ENCODE data around the gene MEIOB.

MEIOB gene

GRCh38 chr16:1789643-1790045 is 82.3 kb downstream of the MEIOB start:
- DNase-seq (ENCODE audit: insufficient read length, low spot score) = no peak
- FAIRE-seq = no peak

DNA sequence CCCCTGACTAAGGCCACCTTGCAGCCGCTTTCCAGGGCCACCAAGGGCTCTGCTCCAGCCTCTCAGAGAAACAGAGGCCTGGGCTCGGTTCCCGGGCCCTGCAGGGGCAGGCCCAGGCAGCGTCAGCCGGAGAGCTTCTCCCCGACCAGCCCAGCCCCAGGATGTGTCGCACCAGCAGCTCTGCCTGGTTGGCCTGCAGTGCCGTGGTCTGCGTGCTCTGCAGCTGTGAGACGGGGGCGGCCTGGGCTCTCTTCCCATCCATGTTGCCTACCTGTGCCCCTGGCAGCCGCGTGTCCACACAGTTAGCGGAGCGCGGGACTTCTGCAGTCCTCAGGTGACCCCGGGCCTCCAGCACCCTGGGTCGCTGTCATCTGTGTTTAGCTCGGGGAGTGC is 83.3 kb downstream of the MEIOB start:
- DNase-seq (ENCODE audit: insufficient read length, low spot score) = no peak
- FAIRE-seq = no peak

GRCh38 chr16:1788095-1788707 is 83.8 kb downstream of the MEIOB start:
- no peak for DNase-seq (ENCODE audit: insufficient read length, low spot score)
- no peak for FAIRE-seq

DNA sequence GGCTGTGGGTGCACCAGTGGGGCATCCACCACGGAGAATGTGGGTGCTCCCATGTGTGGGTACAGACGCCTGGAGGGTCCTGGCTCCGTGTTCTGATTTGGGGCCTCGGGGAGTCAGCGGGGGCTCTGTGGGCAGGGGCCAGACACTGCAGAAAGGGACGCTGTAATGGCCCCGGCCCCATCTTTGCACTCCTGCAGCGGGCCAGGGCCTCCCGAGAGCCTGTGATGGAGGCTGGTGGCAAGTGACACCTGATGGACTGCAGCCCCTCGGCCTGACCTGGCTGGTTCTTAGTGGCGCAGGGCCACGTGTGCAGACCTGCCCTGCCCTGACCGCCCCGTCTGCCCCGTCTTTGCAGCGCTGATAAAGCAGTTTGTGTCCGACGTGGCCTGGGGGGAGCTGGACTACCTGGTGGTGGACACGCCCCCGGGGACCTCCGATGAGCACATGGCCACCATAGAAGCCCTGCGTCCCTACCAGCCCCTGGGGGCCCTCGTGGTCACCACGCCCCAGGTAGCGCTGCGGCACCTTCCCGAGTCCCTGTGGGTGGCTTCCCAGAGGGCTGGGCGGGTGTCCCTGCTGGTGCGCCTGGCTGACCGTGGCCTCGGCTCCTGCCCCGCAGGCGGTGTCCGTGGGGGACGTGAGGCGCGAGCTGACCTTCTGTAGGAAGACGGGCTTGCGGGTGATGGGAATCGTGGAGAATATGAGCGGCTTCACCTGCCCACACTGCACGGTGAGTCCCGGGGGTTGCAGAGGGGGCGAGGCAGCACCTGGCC is 84.5 kb downstream of the MEIOB start:
- FAIRE-seq (no peak), DNase-seq (ENCODE audit: insufficient read length, low spot score) (no peak)

DNA sequence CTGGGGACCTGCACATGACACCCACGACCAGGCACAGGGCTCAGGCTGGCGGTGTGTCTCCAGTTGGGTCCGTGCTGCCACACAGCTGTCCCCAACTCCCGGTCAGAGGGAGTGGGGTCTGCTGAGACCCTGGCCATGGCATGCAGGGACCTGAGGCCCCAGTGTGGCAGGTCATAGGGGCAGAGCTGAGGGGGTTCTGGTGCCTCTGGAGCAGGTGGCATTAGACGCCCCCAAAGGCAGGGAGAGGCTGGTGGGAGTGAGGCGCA is 85.0 kb downstream of the MEIOB start:
- FAIRE-seq (no peak), DNase-seq (ENCODE audit: insufficient read length, low spot score) (no peak)

DNA sequence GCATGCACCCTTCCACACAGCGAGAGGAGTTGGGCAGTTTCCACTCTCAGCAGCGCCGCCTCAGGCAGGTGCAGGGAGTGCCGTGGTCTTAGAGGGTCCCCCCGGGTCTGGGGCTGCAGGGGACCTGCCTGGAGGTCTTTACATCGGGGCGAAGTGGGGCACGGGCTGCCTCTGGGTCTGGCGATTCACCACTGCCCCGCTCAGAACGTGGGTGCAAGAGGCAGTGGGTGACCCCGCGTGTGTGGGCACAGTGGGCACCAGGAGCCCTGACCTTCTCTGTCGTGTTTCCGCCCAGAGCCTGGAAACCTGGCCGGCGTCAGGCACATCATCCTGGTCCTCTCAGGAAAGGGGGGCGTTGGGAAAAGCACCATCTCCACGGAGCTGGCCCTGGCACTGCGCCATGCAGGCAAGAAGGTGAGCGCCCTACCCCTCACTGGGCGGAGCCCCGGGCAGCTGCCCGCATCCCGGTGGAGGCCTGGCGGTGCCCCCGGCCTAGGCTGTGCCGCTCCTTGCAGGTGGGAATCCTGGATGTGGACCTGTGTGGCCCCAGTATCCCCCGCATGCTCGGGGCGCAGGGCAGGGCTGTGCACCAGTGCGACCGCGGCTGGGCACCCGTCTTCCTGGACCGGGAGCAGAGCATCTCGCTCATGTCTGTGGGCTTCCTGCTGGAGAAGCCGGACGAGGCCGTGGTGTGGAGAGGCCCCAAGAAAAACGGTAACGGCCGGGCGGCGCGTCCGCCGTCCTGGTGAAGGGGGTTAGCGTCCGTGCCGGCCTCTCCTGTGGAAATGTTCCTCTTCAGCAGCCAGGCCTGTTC is 85.5 kb downstream of the MEIOB start:
- FAIRE-seq = no peak
- DNase-seq (ENCODE audit: insufficient read length, low spot score) = no peak

DNA sequence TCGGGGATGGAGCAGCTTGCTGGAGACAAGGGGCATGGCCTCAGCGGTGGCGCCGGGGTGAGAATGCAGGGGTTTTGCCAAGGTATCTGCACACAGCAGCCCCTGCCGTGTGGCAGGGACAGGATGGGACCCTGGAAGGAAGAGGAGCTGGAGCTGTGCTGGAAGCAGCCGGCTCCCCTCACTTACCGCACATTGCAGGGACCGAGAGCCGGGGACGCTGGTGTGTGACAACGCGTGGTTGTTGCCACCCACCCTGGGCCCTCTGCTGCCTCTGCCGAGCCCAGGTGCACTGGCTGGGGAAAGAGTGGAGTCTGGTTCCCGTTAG is 86.2 kb downstream of the MEIOB start:
- DNase-seq (ENCODE audit: insufficient read length, low spot score) (no peak), FAIRE-seq (no peak)

DNA sequence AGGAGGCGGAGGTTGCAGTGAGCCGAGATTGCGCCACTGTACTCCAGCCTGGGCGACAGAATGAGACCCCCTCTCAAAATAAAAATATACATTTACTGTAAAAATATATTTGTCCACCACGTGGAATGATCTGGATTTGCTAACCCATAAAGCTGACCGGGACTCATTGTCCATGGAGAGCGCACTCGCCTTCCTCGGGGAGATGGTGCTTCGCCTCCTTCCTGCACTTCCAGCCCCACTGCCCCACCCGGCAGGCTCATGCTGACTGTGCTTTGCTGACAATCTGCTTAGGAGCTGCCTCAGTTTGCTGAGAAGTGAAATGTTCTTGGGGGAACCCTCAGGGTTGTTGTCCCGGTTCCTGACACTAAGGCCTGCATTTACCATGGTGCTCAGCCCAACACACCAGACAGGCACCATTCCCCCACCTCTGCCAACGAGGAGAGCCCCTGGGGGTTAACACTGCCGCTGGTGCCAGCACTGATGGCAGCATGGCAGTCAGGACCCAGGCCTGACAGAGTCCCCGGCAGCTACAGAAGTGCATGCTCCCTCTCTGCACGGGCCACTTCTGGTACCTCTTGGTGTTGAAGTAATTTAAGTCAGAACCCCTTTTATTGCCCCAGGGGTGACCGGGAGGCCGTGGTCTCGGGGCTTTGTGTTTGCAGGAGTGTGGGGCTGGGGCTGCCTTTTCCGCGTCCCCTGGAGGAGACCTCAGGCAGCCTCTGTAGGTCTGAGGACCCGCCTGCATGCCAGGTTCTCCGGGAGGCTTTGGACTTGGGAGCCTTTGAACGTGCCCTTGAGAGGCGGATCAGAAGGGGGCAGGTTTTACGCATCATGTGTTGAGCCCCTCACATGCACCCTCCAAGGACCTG is 86.8 kb downstream of the MEIOB start:
- no peak for DNase-seq (ENCODE audit: insufficient read length, low spot score)
- no peak for FAIRE-seq

Measured in GM19239 (cell line).